Measurements from ENCODE around the gene COX7A2. TPM values are rescaled to one million over a fixed set of nuclear protein-coding genes. Genes with fewer than 3 reads are reported as not detected.

COX7A2 gene
- total RNA-seq, 1 experiment from 2014 or later, result 516 TPM

- DNase-seq, result no peak
- H3K4me2 ChIP-seq (ENCODE audit: insufficient read depth, insufficient read length, low read length), result no peak overlapping the region
Measured at GRCh38 chr6:75196081-75196687, 47.4 kb downstream of the COX7A2 start.

More at GRCh38 chr6:75196081-75196687, 47.4 kb downstream of the COX7A2 start:
- no peak overlapping the region for H3K56ac ChIP-seq (ENCODE audit: insufficient read length, low read depth, low read length)
- no peak overlapping the region for H2AK5ac ChIP-seq (ENCODE audit: insufficient read length, low read length)
- no peaks in the 10 kb centered on the region for H3K4me1 ChIP-seq (ENCODE audit: insufficient read depth, low read length)
- no peak overlapping the region for H4K91ac ChIP-seq (ENCODE audit: insufficient read length, low read depth, low read length)
- no peak overlapping the region for H3K9ac ChIP-seq (ENCODE audit: extremely low read depth, insufficient read length, low read length)
- no peak overlapping the region for H2BK12ac ChIP-seq (ENCODE audit: insufficient read length, low read depth, low read length)
- H4K20me1 ChIP-seq (ENCODE audit: control insufficient read depth, insufficient read depth, insufficient read length), result no peaks in the 10 kb centered on the region
- H3K79me1 ChIP-seq (ENCODE audit: insufficient read depth, low read depth, low read length, poor library complexity, severe bottlenecking), result no peaks in the 10 kb centered on the region
- Mint-ChIP-seq H3K9me3 (no peaks in the 10 kb centered on the region), H3K4me1 (no peaks in the 10 kb centered on the region), H3K36me3 (ENCODE audit: insufficient read depth in 1 of 3, low read depth in 3 of 3) (no peaks in the 10 kb centered on the region), H3K4me3 (no peak overlapping the region), H3K27me3 (ENCODE audit: low read depth) (peaks cover 18% of the 10 kb centered on the region), H3K27ac (no peak overlapping the region)
- H3K23ac ChIP-seq (ENCODE audit: insufficient read length, low read depth, low read length), result no peak overlapping the region
- no peak overlapping the region for H4K5ac ChIP-seq (ENCODE audit: insufficient read length, low read depth, low read length)
- H3K23me2 ChIP-seq (ENCODE audit: insufficient read length, low read depth, low read length, poor library complexity, severe bottlenecking), result no peaks in the 10 kb centered on the region
- H3K27ac ChIP-seq (ENCODE audit: insufficient read length, low read depth, low read length), result no peak overlapping the region
- H3K79me2 ChIP-seq (ENCODE audit: insufficient read depth, low read length), result no peaks in the 10 kb centered on the region
- no peak overlapping the region for H3T11ph ChIP-seq (ENCODE audit: low read length)
- no peak overlapping the region for H2BK120ac ChIP-seq (ENCODE audit: low read depth, low read length, poor library complexity, severe bottlenecking)
- H3K9me3 ChIP-seq (ENCODE audit: control insufficient read depth, low read depth, low read length), result no peaks in the 10 kb centered on the region
- no peak overlapping the region for H3K18ac ChIP-seq (ENCODE audit: insufficient read length, low read depth, low read length)
- H2BK15ac ChIP-seq (ENCODE audit: low read depth, low read length), result no peak overlapping the region
- no peak for TF ChIP-seq CTCF (conservative IDR thresholded peaks at IDR 0.05)
- H3K14ac ChIP-seq (ENCODE audit: insufficient read depth, low read length), result no peak overlapping the region
- H2BK5ac ChIP-seq (ENCODE audit: insufficient read length, low read length), result no peak overlapping the region
- no peak overlapping the region for H4K8ac ChIP-seq (replicated peaks; ENCODE audit: insufficient read length, low read depth, low read length)
- H3K27me3 ChIP-seq (ENCODE audit: insufficient read depth, low read length), result no peaks in the 10 kb centered on the region
- WGBS (ENCODE audit: extremely low coverage, insufficient read length, low lambda C conversion rate), result no CpG with 5 or more reads among the region's 2 CpGs
- no peak overlapping the region for H2BK20ac ChIP-seq (ENCODE audit: low read depth, low read length, poor library complexity, severe bottlenecking)
- no peak overlapping the region for H2AFZ ChIP-seq (ENCODE audit: low read length)
- no peak overlapping the region for H3K4ac ChIP-seq (ENCODE audit: low read depth, low read length)
